ENCODE data around the gene UPF1. TPM values are rescaled to one million over a fixed set of nuclear protein-coding genes. Genes with fewer than 3 reads are reported as not detected.

Gene UPF1
- total RNA-seq, 1 donor from 2014 or later, result 46.5 TPM

GRCh38 chr19:18799389-18799970, 32.3 kb upstream of the UPF1 start:
- TF ChIP-seq CTCF (conservative IDR thresholded peaks at IDR 0.05; ENCODE audit: low read depth, low read length), result no peak
- no peak for DNase-seq (ENCODE audit: low read depth)
- no peak overlapping the region for H3K4me3 ChIP-seq (ENCODE audit: low read depth, low read length)

- TF ChIP-seq CTCF (conservative IDR thresholded peaks at IDR 0.05; ENCODE audit: low read depth, low read length), result no peak
- no peak overlapping the region for H3K4me3 ChIP-seq (ENCODE audit: low read depth, low read length)
- no peak for DNase-seq (ENCODE audit: low read depth)
Measured at GRCh38 chr19:18800079-18800478, 31.7 kb upstream of the UPF1 start.

GRCh38 chr19:18800636-18801035, 31.1 kb upstream of the UPF1 start:
- no peak for TF ChIP-seq CTCF (conservative IDR thresholded peaks at IDR 0.05; ENCODE audit: low read depth, low read length)
- H3K4me3 ChIP-seq (ENCODE audit: low read depth, low read length), result no peak overlapping the region
- no peak for DNase-seq (ENCODE audit: low read depth)

- TF ChIP-seq CTCF (conservative IDR thresholded peaks at IDR 0.05; ENCODE audit: low read depth, low read length), result no peak
- no peak overlapping the region for H3K4me3 ChIP-seq (ENCODE audit: low read depth, low read length)
- DNase-seq (ENCODE audit: low read depth), result no peak
Measured at GRCh38 chr19:18802354-18802753, 29.4 kb upstream of the UPF1 start.

- no peak overlapping the region for H3K4me3 ChIP-seq (ENCODE audit: low read depth, low read length)
- DNase-seq (ENCODE audit: low read depth), result no peak
- no peak for TF ChIP-seq CTCF (conservative IDR thresholded peaks at IDR 0.05; ENCODE audit: low read depth, low read length)
Measured at GRCh38 chr19:18803550-18804138, 28.1 kb upstream of the UPF1 start.

- no peak overlapping the region for H3K4me3 ChIP-seq (ENCODE audit: low read depth, low read length)
- no peak for TF ChIP-seq CTCF (conservative IDR thresholded peaks at IDR 0.05; ENCODE audit: low read depth, low read length)
- DNase-seq (ENCODE audit: low read depth), result no peak
Measured at GRCh38 chr19:18804139-18804601, 27.6 kb upstream of the UPF1 start.

- DNase-seq (ENCODE audit: low read depth), result no peak
- H3K4me3 ChIP-seq (ENCODE audit: low read depth, low read length), result no peak overlapping the region
- no peak for TF ChIP-seq CTCF (conservative IDR thresholded peaks at IDR 0.05; ENCODE audit: low read depth, low read length)
Measured at GRCh38 chr19:18804643-18805042, 27.1 kb upstream of the UPF1 start.
